Measurements from ENCODE around the gene VEGFD.

The VEGFD gene

DNA sequence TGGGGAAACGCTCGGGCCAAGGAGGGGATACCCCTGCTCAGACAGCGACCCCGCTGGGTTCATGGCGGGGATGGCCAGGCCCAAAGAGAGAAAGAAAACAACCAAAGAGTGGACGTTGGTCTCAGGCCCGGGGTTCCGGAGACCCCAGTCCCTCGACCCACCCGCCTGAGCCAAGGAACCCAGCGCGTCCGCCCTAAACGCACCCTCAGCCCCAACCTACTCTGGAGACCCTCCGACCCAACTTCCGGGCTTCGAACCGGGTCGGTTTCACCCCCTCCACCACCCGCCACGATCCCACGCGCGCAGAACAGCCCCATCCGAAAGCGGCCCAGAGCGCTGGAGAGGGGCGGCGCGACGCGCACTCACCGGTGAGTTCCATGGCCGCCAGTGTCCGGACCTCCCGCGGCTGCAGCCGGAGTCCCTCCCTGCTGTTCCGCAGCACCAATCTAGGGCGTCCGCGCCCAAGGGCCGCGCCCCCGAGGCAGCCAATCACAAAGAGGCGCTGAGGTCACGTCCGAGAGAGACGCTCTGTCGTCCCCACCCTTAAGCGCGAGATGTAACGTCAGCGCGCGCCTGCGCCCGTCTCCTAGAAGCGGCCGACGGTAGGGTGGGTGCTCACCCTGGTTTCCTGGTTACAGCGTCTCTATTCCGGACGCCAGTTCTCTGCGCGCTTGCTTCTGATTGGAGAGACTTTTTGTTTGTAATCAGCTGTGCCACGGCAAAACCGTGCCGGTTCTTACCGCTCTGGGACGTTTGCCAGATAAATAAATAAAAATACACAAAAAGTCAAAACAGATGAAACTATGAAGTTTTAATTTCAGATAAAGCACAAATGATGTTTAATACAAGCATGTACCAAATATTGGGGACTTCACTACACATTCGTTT lies 48.8 kb downstream of the VEGFD start, which contains the start of gene PIGA:
TSS of gene PIGA (minus strand) at position 389 of the 888 bp plus-strand sequence. CDS start 3,593 bp downstream, outside the sequence.
- H3K4me1 ChIP-seq (ENCODE audit: control insufficient read depth, insufficient read depth, low read length), result no peaks in the 10 kb centered on the region
- H3K4me3 ChIP-seq (ENCODE audit: low read depth, low read length), result peak within 1 kb of the TSS; percentile 64
- H3K27ac ChIP-seq (ENCODE audit: extremely low read depth, low read depth, low read length), result peak within 1 kb of the TSS; percentile 63; the same call in 1 of the 2 replicates
- H3K9me3 ChIP-seq (ENCODE audit: control insufficient read depth, insufficient read depth, low read depth, low read length), result no peaks in the 10 kb centered on the region
- ChIA-PET POLR2A (interaction anchor here (0.6 kb wide), 1 partner anchor 384 kb away, joined by 4 read pairs; no protein-coding TSS in a partner anchor), CTCF (interaction anchor here (0.6 kb wide), 1 partner anchor 231 kb away, joined by 3 read pairs; no protein-coding TSS in a partner anchor)
- H3K36me3 ChIP-seq (ENCODE audit: control insufficient read depth in 2 of 2, insufficient read depth in 1 of 2, low read length in 2 of 2), result peaks cover 11 to 15% of the 10 kb centered on the region in 2 experiments; a peak in 2 of 3 replicates
- TF ChIP-seq, protein P1, sequence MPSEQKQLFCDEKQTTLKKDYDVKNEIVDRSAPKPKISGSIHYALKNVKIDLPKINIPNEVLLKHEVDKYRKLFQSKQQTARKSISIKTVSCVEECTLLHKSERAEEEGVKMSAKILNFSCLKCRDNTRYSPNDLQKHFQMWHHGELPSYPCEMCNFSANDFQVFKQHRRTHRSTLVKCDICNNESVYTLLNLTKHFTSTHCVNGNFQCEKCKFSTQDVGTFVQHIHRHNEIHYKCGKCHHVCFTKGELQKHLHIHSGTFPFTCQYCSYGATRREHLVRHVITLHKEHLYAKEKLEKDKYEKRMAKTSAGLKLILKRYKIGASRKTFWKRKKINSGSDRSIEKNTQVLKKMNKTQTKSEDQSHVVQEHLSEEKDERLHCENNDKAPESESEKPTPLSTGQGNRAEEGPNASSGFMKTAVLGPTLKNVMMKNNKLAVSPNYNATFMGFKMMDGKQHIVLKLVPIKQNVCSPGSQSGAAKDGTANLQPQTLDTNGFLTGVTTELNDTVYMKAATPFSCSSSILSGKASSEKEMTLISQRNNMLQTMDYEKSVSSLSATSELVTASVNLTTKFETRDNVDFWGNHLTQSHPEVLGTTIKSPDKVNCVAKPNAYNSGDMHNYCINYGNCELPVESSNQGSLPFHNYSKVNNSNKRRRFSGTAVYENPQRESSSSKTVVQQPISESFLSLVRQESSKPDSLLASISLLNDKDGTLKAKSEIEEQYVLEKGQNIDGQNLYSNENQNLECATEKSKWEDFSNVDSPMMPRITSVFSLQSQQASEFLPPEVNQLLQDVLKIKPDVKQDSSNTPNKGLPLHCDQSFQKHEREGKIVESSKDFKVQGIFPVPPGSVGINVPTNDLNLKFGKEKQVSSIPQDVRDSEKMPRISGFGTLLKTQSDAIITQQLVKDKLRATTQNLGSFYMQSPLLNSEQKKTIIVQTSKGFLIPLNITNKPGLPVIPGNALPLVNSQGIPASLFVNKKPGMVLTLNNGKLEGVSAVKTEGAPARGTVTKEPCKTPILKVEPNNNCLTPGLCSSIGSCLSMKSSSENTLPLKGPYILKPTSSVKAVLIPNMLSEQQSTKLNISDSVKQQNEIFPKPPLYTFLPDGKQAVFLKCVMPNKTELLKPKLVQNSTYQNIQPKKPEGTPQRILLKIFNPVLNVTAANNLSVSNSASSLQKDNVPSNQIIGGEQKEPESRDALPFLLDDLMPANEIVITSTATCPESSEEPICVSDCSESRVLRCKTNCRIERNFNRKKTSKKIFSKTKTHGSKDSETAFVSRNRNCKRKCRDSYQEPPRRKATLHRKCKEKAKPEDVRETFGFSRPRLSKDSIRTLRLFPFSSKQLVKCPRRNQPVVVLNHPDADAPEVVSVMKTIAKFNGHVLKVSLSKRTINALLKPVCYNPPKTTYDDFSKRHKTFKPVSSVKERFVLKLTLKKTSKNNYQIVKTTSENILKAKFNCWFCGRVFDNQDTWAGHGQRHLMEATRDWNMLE (tag by site-specific recombination; conservative IDR thresholded peaks at IDR 0.05; ENCODE audit: low read depth), result no peak
- TF ChIP-seq ZNF529 (tag by site-specific recombination; IDR thresholded peaks at IDR 0.05; ENCODE audit: insufficient replicate concordance) (no peak), SETDB1 (IDR thresholded peaks at IDR 0.05; ENCODE audit: insufficient read length, low read length) (no peak), ZNF473 (tag by site-specific recombination; IDR thresholded peaks at IDR 0.05) (no peak), ZNF513 (tag by site-specific recombination; IDR thresholded peaks at IDR 0.05) (no peak), ZNF239 (tag by site-specific recombination; IDR thresholded peaks at IDR 0.05) (no peak), ZNF48 (tag by site-specific recombination; IDR thresholded peaks at IDR 0.05) (no peak), MZF1 (tag by site-specific recombination; IDR thresholded peaks at IDR 0.05; ENCODE audit: borderline replicate concordance) (no peak), ZNF843 (tag by site-specific recombination; IDR thresholded peaks at IDR 0.05) (no peak), ZBTB7A (tag by site-specific recombination; IDR thresholded peaks at IDR 0.05; ENCODE audit: low read depth) (no peak), KLF9 (tag by site-specific recombination; IDR thresholded peaks at IDR 0.05; ENCODE audit: low read depth) (peak; percentile 79), ZNF549 (tag by site-specific recombination; IDR thresholded peaks at IDR 0.05) (no peak), ZNF624 (tag by site-specific recombination; IDR thresholded peaks at IDR 0.05) (no peak), ZNF777 (tag by site-specific recombination; IDR thresholded peaks at IDR 0.05; ENCODE audit: borderline replicate concordance) (no peak), HOXC10 (CRISPR knock-in tag; IDR thresholded peaks at IDR 0.05) (no peak), IKZF3 (tag by site-specific recombination; IDR thresholded peaks at IDR 0.05) (no peak), ZFHX2 (tag by site-specific recombination; conservative IDR thresholded peaks at IDR 0.05) (no peak), ZEB2 (tag by site-specific recombination; IDR thresholded peaks at IDR 0.05) (no peak; the same call in 1 of the 2 replicates), ZNF501 (tag by site-specific recombination; IDR thresholded peaks at IDR 0.05) (peak; percentile 48; the same call in 1 of the 2 replicates), ZNF660 (tag by site-specific recombination; IDR thresholded peaks at IDR 0.05) (no peak), ZNF747 (tag by site-specific recombination; IDR thresholded peaks at IDR 0.05) (no peak), ZNF16 (tag by site-specific recombination; IDR thresholded peaks at IDR 0.05; ENCODE audit: low read depth) (no peak), ZNF112 (tag by site-specific recombination; IDR thresholded peaks at IDR 0.05) (no peak)
- TF ChIP-seq, protein P2, sequence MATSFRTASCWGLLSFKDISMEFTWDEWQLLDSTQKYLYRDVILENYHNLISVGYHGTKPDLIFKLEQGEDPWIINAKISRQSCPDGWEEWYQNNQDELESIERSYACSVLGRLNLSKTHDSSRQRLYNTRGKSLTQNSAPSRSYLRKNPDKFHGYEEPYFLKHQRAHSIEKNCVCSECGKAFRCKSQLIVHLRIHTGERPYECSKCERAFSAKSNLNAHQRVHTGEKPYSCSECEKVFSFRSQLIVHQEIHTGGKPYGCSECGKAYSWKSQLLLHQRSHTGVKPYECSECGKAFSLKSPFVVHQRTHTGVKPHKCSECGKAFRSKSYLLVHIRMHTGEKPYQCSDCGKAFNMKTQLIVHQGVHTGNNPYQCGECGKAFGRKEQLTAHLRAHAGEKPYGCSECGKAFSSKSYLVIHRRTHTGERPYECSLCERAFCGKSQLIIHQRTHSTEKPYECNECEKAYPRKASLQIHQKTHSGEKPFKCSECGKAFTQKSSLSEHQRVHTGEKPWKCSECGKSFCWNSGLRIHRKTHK (tag by site-specific recombination; IDR thresholded peaks at IDR 0.05), result no peak
- TF ChIP-seq, protein P3, sequence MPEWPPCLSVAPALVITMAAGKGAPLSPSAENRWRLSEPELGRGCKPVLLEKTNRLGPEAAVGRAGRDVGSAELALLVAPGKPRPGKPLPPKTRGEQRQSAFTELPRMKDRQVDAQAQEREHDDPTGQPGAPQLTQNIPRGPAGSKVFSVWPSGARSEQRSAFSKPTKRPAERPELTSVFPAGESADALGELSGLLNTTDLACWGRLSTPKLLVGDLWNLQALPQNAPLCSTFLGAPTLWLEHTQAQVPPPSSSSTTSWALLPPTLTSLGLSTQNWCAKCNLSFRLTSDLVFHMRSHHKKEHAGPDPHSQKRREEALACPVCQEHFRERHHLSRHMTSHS (tag by site-specific recombination; IDR thresholded peaks at IDR 0.05), result no peak
- TF ChIP-seq, protein P4, sequence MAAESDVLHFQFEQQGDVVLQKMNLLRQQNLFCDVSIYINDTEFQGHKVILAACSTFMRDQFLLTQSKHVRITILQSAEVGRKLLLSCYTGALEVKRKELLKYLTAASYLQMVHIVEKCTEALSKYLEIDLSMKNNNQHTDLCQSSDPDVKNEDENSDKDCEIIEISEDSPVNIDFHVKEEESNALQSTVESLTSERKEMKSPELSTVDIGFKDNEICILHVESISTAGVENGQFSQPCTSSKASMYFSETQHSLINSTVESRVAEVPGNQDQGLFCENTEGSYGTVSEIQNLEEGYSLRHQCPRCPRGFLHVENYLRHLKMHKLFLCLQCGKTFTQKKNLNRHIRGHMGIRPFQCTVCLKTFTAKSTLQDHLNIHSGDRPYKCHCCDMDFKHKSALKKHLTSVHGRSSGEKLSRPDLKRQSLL (tag by site-specific recombination; IDR thresholded peaks at IDR 0.05), result no peak

Data from HEK293 (cell line).